ENCODE measurements around the gene NTNG2. TPM values are rescaled to one million over a fixed set of nuclear protein-coding genes. Genes with fewer than 3 reads are reported as not detected.

NTNG2 gene
- total RNA-seq, 1 donor from 2014 or later, result 6.2 TPM

GRCh38 chr9:132200706-132201105, 38.8 kb downstream of the NTNG2 start:
- H3K4me3 Mint-ChIP-seq (ENCODE audit: unreplicated experiment), result no peak overlapping the region
- TF ChIP-seq CTCF (IDR thresholded peaks at IDR 0.05), result no peak
- H3K27me3 Mint-ChIP-seq (ENCODE audit: unreplicated experiment), result peaks cover 20% of the 10 kb centered on the region
- DNase-seq (ENCODE audit: extremely low spot score, unreplicated experiment), result no peak
- H3K27ac Mint-ChIP-seq (ENCODE audit: unreplicated experiment), result no peak overlapping the region
- H3K36me3 Mint-ChIP-seq (ENCODE audit: unreplicated experiment), result no peaks in the 10 kb centered on the region
- H3K4me1 Mint-ChIP-seq (ENCODE audit: unreplicated experiment), result no peaks in the 10 kb centered on the region
- no peaks in the 10 kb centered on the region for H3K9me3 Mint-ChIP-seq (ENCODE audit: unreplicated experiment)

GRCh38 chr9:132201139-132201538, 39.3 kb downstream of the NTNG2 start:
- no peak for TF ChIP-seq CTCF (IDR thresholded peaks at IDR 0.05)
- Mint-ChIP-seq H3K9me3 (ENCODE audit: unreplicated experiment) (no peaks in the 10 kb centered on the region), H3K4me3 (ENCODE audit: unreplicated experiment) (no peak overlapping the region), H3K4me1 (ENCODE audit: unreplicated experiment) (no peaks in the 10 kb centered on the region), H3K36me3 (ENCODE audit: unreplicated experiment) (no peaks in the 10 kb centered on the region), H3K27ac (ENCODE audit: unreplicated experiment) (no peak overlapping the region), H3K27me3 (ENCODE audit: unreplicated experiment) (peaks cover 23% of the 10 kb centered on the region)
- DNase-seq (ENCODE audit: extremely low spot score, unreplicated experiment), result no peak

- no peak for DNase-seq (ENCODE audit: extremely low spot score, unreplicated experiment)
- peaks cover 24% of the 10 kb centered on the region for H3K27me3 Mint-ChIP-seq (ENCODE audit: unreplicated experiment)
- no peak overlapping the region for H3K4me3 Mint-ChIP-seq (ENCODE audit: unreplicated experiment)
These were observed 40.2 kb downstream of the NTNG2 start for GRCh38 chr9:132201780-132202703.

GRCh38 chr9:132204883-132205282, 43.0 kb downstream of the NTNG2 start:
- Mint-ChIP-seq H3K27ac (ENCODE audit: unreplicated experiment) (no peak overlapping the region), H3K36me3 (ENCODE audit: unreplicated experiment) (no peaks in the 10 kb centered on the region), H3K27me3 (ENCODE audit: unreplicated experiment) (peaks cover 22% of the 10 kb centered on the region), H3K4me3 (ENCODE audit: unreplicated experiment) (no peak overlapping the region), H3K4me1 (ENCODE audit: unreplicated experiment) (no peaks in the 10 kb centered on the region), H3K9me3 (ENCODE audit: unreplicated experiment) (no peaks in the 10 kb centered on the region)
- no peak for DNase-seq (ENCODE audit: extremely low spot score, unreplicated experiment)
- no peak for TF ChIP-seq CTCF (IDR thresholded peaks at IDR 0.05)

More at GRCh38 chr9:132201780-132202703, 40.2 kb downstream of the NTNG2 start:
- TF ChIP-seq CTCF (IDR thresholded peaks at IDR 0.05), result no peak
- Mint-ChIP-seq H3K36me3 (ENCODE audit: unreplicated experiment) (no peaks in the 10 kb centered on the region), H3K9me3 (ENCODE audit: unreplicated experiment) (no peaks in the 10 kb centered on the region), H3K4me1 (ENCODE audit: unreplicated experiment) (no peaks in the 10 kb centered on the region), H3K27ac (ENCODE audit: unreplicated experiment) (no peak overlapping the region)

GRCh38 chr9:132207215-132207614, 45.4 kb downstream of the NTNG2 start:
- no peak for DNase-seq (ENCODE audit: extremely low spot score, unreplicated experiment)
- H3K4me3 Mint-ChIP-seq (ENCODE audit: unreplicated experiment), result no peak overlapping the region
- no peak overlapping the region for H3K27ac Mint-ChIP-seq (ENCODE audit: unreplicated experiment)
- no peaks in the 10 kb centered on the region for H3K4me1 Mint-ChIP-seq (ENCODE audit: unreplicated experiment)
- no peak for TF ChIP-seq CTCF (IDR thresholded peaks at IDR 0.05)
- H3K27me3 Mint-ChIP-seq (ENCODE audit: unreplicated experiment), result peaks cover 16% of the 10 kb centered on the region
- no peaks in the 10 kb centered on the region for H3K9me3 Mint-ChIP-seq (ENCODE audit: unreplicated experiment)
- no peaks in the 10 kb centered on the region for H3K36me3 Mint-ChIP-seq (ENCODE audit: unreplicated experiment)

Measured in osteocyte (in vitro differentiated cells).